Spleen (tissue), 7 donors: ENCODE data around the gene PTPRG.

ENCODE experiments used
- POLR2AphosphoS5 ChIP-seq, 3 donors: sonication (generic); formaldehyde crosslinking; IDR thresholded peaks; one replicate each; pipeline ENCODE4 v1.5.1; 2017; ENCODE audit warnings: antibody characterized with exemption in 3 of 3
- TF ChIP-seq, protein P1 (sequence below), 11 experiments: fragments of 200-600 bp in 7 of 11; fragments of 450-650 bp in 4 of 11; sonication (generic) in 4 of 11; IDR thresholded peaks in 8 of 11; conservative IDR thresholded peaks in 3 of 11; 1 replicate in 7 of 11; 2 replicates in 4 of 11; pipeline versions ENCODE4 v1.4.0 to v1.8.0; 2016 to 2021; ENCODE audit warnings: antibody characterized with exemption in 11 of 11, inconsistent platforms in 4 of 11, mild to moderate bottlenecking in 1 of 11
- donor health status: DM: no; HTN: no; CAD: no; lungs with moderate emphysema.
- donor health status: DM: no; HTN: no; CAD: no.
- donor health status: DM: no; HTN: no; CAD: no.

DNA sequence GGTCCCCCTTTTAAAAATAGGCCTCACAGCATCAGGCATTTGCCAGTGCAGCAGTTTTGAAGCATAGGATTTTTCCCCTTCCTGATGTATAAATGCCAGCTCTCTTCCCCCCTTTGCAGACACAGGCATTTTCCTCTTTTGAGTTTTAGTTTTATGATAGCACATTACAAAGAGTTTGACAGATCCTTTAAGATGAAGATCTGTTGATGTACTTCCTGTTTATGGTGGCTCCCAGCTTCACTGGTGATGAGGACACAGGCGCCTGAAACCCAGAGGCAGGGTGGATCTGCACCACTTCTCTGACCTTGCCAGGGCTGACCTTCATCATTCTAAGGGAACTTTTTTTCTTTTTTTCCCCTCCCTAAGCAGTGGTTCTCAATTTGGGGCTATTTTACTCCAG, 243.4 kb downstream of the PTPRG start:
- TF ChIP-seq, protein P1, sequence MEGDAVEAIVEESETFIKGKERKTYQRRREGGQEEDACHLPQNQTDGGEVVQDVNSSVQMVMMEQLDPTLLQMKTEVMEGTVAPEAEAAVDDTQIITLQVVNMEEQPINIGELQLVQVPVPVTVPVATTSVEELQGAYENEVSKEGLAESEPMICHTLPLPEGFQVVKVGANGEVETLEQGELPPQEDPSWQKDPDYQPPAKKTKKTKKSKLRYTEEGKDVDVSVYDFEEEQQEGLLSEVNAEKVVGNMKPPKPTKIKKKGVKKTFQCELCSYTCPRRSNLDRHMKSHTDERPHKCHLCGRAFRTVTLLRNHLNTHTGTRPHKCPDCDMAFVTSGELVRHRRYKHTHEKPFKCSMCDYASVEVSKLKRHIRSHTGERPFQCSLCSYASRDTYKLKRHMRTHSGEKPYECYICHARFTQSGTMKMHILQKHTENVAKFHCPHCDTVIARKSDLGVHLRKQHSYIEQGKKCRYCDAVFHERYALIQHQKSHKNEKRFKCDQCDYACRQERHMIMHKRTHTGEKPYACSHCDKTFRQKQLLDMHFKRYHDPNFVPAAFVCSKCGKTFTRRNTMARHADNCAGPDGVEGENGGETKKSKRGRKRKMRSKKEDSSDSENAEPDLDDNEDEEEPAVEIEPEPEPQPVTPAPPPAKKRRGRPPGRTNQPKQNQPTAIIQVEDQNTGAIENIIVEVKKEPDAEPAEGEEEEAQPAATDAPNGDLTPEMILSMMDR (IDR thresholded peaks at IDR 0.05 in 8 of 11, conservative IDR thresholded peaks at IDR 0.05 in 3 of 11): no peak
- TF ChIP-seq POLR2AphosphoS5 (IDR thresholded peaks at IDR 0.05): no peak
